Tibial artery (tissue), 4 donors: ENCODE results near the gene HNRNPH1.

ENCODE experiments used
- DNase-seq, 2 donors: peaks; one replicate each; pipeline ENCODE4 v3.0.0-alpha.2; 2019
- H3K27ac ChIP-seq, 2 donors: fragments of 200-600 bp; sonication (generic) in 1 of 2; 1 replicate in 1 of 2; 2 replicates in 1 of 2; pipeline ENCODE4 v1.5.1; 2018 to 2019; ENCODE audit warnings: mild to moderate bottlenecking in 1 of 2
- H3K27me3 ChIP-seq, 2 donors: fragments of 200-600 bp; sonication (generic) in 1 of 2; one replicate each; pipeline versions ENCODE4 v1.5.1 to v1.6.0; 2016 to 2019
- H3K36me3 ChIP-seq, 3 donors: fragments of 200-600 bp; sonication (generic) in 2 of 3; one replicate each; pipeline ENCODE4 v1.5.1; 2016 to 2019; ENCODE audit warnings: mild to moderate bottlenecking in 2 of 3
- H3K4me1 ChIP-seq, 4 donors: fragments of 200-600 bp; sonication (generic) in 2 of 4; 1 replicate in 3 of 4; 2 replicates in 1 of 4; pipeline ENCODE4 v1.5.1; 2016 to 2019
- H3K4me3 ChIP-seq, 2 donors: fragments of 200-600 bp; sonication (generic) in 1 of 2; 1 replicate in 1 of 2; 2 replicates in 1 of 2; pipeline ENCODE4 v1.5.1; 2018 to 2019; ENCODE audit warnings: mild to moderate bottlenecking in 2 of 2
- H3K9me3 ChIP-seq, 3 donors: fragments of 200-600 bp; sonication (generic) in 1 of 3; one replicate each; pipeline ENCODE4 v1.5.1; 2016 to 2019
- intact Hi-C: fragments of 100-400 bp; cut with DNase I; formaldehyde crosslinking; loops from one replicate; pipeline ENCODE4 v1.15.0; 2023; ENCODE audit warnings: low total_unique reads
- TF ChIP-seq, protein P1 (sequence below), 2 experiments: fragments of 200-600 bp in 1 of 2; fragments of 450-650 bp in 1 of 2; IDR thresholded peaks; one replicate each; pipeline ENCODE4 v1.5.1; 2017 to 2019; ENCODE audit warnings: antibody characterized with exemption in 2 of 2, mild to moderate bottlenecking in 1 of 2, moderate library complexity in 1 of 2

Gene HNRNPH1

DNA sequence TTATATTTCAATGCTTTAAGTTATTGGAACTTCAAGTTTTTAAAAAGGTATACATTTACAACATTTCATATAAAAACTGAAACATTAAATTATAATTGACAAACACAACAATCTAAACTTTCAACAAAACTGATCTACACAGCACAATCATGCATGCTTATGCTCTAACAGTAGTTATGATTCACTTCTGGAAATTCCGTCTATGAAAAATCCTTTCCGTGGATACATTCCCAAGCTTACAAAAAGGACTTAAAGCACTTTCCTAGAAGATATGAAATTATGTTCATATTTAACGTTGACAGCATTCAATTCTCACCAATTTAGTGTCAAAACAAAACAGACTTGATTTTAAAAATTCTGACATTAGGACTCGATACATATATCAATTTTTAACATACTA is 3.7 kb downstream of the HNRNPH1 start:
- TF ChIP-seq, protein P1, sequence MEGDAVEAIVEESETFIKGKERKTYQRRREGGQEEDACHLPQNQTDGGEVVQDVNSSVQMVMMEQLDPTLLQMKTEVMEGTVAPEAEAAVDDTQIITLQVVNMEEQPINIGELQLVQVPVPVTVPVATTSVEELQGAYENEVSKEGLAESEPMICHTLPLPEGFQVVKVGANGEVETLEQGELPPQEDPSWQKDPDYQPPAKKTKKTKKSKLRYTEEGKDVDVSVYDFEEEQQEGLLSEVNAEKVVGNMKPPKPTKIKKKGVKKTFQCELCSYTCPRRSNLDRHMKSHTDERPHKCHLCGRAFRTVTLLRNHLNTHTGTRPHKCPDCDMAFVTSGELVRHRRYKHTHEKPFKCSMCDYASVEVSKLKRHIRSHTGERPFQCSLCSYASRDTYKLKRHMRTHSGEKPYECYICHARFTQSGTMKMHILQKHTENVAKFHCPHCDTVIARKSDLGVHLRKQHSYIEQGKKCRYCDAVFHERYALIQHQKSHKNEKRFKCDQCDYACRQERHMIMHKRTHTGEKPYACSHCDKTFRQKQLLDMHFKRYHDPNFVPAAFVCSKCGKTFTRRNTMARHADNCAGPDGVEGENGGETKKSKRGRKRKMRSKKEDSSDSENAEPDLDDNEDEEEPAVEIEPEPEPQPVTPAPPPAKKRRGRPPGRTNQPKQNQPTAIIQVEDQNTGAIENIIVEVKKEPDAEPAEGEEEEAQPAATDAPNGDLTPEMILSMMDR (IDR thresholded peaks at IDR 0.05): no peak
- Histone ChIP-seq H3K27ac (peak overlapping the region in 1 of 2 donors; percentile 24), H3K4me3 (peak overlapping the region; percentile 94 to 99), H3K27me3 (no peaks in the 10 kb centered on the region), H3K9me3 (no peaks in the 10 kb centered on the region), H3K4me1 (peaks cover 0 to 84% (median 53%) of the 10 kb centered on the region in 4 donors), H3K36me3 (peaks cover 64 to 70% (median 68%) of the 10 kb centered on the region in 3 donors)
- DNase-seq: no peak
- intact Hi-C loops: loop anchor here (5.0 to 10.0 kb wide), 3 partner anchors 55 to 198 kb away; partner anchors contain the start of gene RUFY1

DNA sequence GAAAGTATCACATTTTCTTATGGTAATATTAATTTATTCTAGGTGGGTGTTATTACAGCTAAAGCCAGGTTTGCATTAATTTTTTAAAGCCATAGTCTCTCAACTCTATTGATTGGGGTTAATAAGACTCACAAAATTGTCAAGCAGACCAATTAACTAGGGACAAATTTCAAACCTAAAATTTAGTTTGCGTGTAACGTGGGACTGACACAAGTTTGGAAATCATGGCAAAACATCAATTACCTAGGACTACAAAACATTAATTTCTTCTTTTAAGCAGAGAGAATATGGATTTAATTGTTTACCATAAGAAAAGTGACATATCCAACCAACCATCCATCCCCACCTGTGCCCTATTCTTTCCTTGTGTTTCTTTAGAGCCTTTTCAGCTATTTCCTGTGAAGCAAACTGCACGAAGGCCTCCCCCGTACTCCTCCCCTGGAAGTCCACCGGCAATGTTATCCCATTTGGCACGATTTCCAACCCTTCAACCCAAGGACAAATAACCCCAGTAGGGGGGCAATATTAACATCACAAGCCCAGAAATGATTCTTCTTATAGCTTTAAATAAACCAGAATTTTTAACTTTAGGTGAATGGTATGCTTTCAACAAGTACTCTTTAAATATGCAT is 4.4 kb downstream of the HNRNPH1 start:
- intact Hi-C loops: no loop called here
- peak; percentile 16 to 17 for DNase-seq
- H3K9me3 ChIP-seq: no peaks in the 10 kb centered on the region
- TF ChIP-seq, protein P1 (IDR thresholded peaks at IDR 0.05): no peak
- H3K4me3 ChIP-seq: peak overlapping the region; percentile 94 to 99
- peak overlapping the region in 1 of 2 donors; percentile 24 for H3K27ac ChIP-seq
- H3K4me1 ChIP-seq: peaks cover 0 to 84% (median 46%) of the 10 kb centered on the region in 4 donors
- H3K36me3 ChIP-seq: peaks cover 71 to 78% (median 75%) of the 10 kb centered on the region in 3 donors
- H3K27me3 ChIP-seq: no peaks in the 10 kb centered on the region

DNA sequence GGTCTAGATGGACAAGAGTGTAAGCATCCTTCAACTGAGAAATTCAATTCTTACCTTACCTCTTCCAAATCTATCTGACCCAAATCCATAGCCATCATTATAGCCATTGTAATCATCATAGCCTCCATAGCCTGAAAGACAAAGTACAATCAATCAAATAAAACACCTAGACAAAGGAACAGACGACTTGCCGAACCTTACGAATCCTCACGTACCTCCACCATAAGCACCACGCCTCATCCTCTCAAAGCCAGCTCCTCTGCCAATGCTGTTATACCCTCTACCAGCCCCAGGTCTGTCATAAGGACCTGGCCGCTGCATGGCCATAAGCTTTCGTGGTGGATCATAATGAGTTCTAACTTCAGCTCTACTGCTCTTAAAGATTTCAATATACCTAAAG is 5.5 kb downstream of the HNRNPH1 start:
- H3K9me3 ChIP-seq: no peaks in the 10 kb centered on the region
- peaks cover 82 to 89% (median 86%) of the 10 kb centered on the region in 3 donors for H3K36me3 ChIP-seq
- H3K27ac ChIP-seq: no peak overlapping the region
- H3K4me3 ChIP-seq: no peak overlapping the region
- peak in 1 of 2 donors; percentile 7 for DNase-seq
- TF ChIP-seq, protein P1 (IDR thresholded peaks at IDR 0.05): no peak
- H3K27me3 ChIP-seq: no peaks in the 10 kb centered on the region
- intact Hi-C loops: no loop called here
- H3K4me1 ChIP-seq: peaks cover 0 to 91% (median 45%) of the 10 kb centered on the region in 4 donors

DNA sequence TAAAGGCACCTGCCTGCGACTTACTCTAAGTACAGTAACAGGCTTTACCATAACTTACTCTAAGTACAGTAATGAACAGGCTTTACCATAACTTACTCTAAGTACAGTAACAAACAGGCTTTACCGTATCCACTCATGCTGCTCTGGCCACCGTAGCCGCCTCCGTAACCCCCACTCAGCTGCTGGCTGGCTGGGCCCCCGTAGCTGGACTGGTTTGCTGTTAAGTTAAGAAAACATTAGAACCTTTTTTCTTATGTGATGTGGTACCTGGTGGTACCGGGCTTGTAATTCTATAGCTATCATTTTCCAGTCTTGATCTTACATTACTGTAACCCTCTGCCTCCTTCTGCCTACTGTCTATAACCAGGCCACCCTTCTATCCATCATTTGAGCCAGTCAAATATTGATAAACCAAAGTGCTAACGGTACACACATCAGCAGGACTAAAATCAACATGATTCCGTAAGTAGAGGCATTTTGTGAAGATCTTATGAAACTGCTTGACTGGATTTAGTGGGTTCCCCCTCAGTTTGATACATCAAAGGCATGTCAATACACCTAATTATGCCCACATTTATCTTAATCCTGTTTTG is 7.4 kb downstream of the HNRNPH1 start:
- H3K4me1 ChIP-seq: peaks cover 0 to 94% (median 41%) of the 10 kb centered on the region in 4 donors
- DNase-seq: peak; percentile 8 to 29

DNA sequence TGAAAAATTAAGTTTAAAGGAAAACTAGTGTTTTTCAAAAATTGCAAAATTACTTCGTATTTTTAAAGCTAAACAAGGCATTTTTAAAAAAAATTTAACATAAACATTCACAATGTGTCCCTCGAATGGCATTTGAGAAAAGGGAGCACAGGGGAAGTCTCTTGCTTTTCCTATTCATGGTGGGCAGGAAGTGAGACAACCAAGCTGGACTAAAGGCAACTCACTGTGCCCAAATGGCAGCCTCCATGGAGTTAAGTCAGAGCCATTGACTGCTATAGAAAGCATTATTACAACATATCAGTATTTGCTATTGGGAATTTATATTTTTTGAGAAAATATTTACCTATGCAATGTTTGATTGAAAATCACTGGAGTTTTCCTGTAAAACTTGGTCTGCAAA is 8.3 kb downstream of the HNRNPH1 start:
- peaks cover 73 to 99% (median 99%) of the 10 kb centered on the region in 3 donors for H3K36me3 ChIP-seq
- peak in 1 of 2 donors; percentile 13 for DNase-seq
- TF ChIP-seq, protein P1 (IDR thresholded peaks at IDR 0.05): no peak
- H3K4me3 ChIP-seq: no peak overlapping the region
- peaks cover 0 to 94% (median 35%) of the 10 kb centered on the region in 4 donors for H3K4me1 ChIP-seq
- no peaks in the 10 kb centered on the region for H3K27me3 ChIP-seq
- intact Hi-C loops: no loop called here
- H3K27ac ChIP-seq: no peak overlapping the region
- H3K9me3 ChIP-seq: no peaks in the 10 kb centered on the region

More for the DNA sequence above, 7.4 kb downstream of the HNRNPH1 start:
- H3K9me3 ChIP-seq: no peaks in the 10 kb centered on the region
- no peaks in the 10 kb centered on the region for H3K27me3 ChIP-seq
- no peak overlapping the region for H3K4me3 ChIP-seq
- H3K36me3 ChIP-seq: peaks cover 79 to 99% (median 99%) of the 10 kb centered on the region in 3 donors
- H3K27ac ChIP-seq: no peak overlapping the region
- intact Hi-C loops: no loop called here
- TF ChIP-seq, protein P1 (IDR thresholded peaks at IDR 0.05): no peak
